Activated CD4-positive, alpha-beta memory T cell treated with anti-CD3 and anti-CD28 coated beads for 36 hours (primary cell): ENCODE results near the gene MYD88. TPM values are rescaled to one million over a fixed set of nuclear protein-coding genes. Genes with fewer than 3 reads are reported as not detected.

Experiments
- CTCF ChIA-PET: fragments of 350-600 bp; sonication (Branson Sonifier 250); formaldehyde crosslinking; loops from one replicate; lab custom pipeline; 2021; ENCODE audit warnings: antibody characterized with exemption, inconsistent platforms; lab: Charles Lee
- POLR2A ChIA-PET: fragments of 350-600 bp; sonication (Branson Sonifier 250); formaldehyde crosslinking; loops from one replicate; lab custom pipeline; 2021; ENCODE audit warnings: antibody characterized with exemption; lab: Charles Lee
- DNase-seq: peaks from one replicate; pipeline ENCODE4 v3.0.0-alpha.2; 2020
- H3K27ac Mint-ChIP-seq: one replicate; pipeline ENCODE4 v1.8.0; 2021; ENCODE audit warnings: mixed read lengths
- H3K27me3 Mint-ChIP-seq: one replicate; pipeline ENCODE4 v1.8.0; 2021; ENCODE audit warnings: mixed read lengths
- H3K36me3 Mint-ChIP-seq: one replicate; pipeline ENCODE4 v1.8.0; 2021; ENCODE audit warnings: mixed read lengths
- H3K4me1 Mint-ChIP-seq: one replicate; pipeline ENCODE4 v1.8.0; 2021; ENCODE audit warnings: low read depth, mixed read lengths
- H3K4me3 Mint-ChIP-seq: one replicate; pipeline ENCODE4 v1.8.0; 2021; ENCODE audit warnings: mild to moderate bottlenecking, mixed read lengths
- H3K9me3 Mint-ChIP-seq: one replicate; pipeline ENCODE4 v1.8.0; 2021; ENCODE audit warnings: mixed read lengths
- intact Hi-C: fragments of 100-400 bp; cut with micrococcal nuclease; formaldehyde crosslinking; loops from one replicate; pipeline ENCODE4 v1.15.1; 2023
- total RNA-seq, 2 experiments: library from RNA; stranded (reverse); gene quantifications; one replicate each; pipeline ENCODE4 v1.2.3, GENCODE V29; 2021

The MYD88 gene
- total RNA-seq, 2 experiments from 2014 or later = 32.3 to 34.8 TPM

- Mint-ChIP-seq H3K36me3 (peaks cover 7% of the 10 kb centered on the region), H3K27ac (no peak overlapping the region), H3K4me3 (no peak overlapping the region), H3K4me1 (peaks cover 80% of the 10 kb centered on the region), H3K9me3 (no peaks in the 10 kb centered on the region), H3K27me3 (no peaks in the 10 kb centered on the region)
- ChIA-PET POLR2A (no interaction called here), CTCF (interaction anchor here (0.5 to 1.4 kb wide), 5 partner anchors 8 to 349 kb away, joined by 3 to 4 read pairs (median 3); partner anchors contain the start of gene XYLB)
- intact Hi-C loops = no loop called here
- no peak for DNase-seq
These were observed 33.2 kb downstream of the MYD88 start for GRCh38 chr3:38171622-38172021.

GRCh38 chr3:38173834-38174418 lies 35.5 kb downstream of the MYD88 start:
- peak; percentile 46 for DNase-seq
- H3K4me1 Mint-ChIP-seq = peaks cover 63% of the 10 kb centered on the region
- no peak overlapping the region for H3K4me3 Mint-ChIP-seq
- intact Hi-C loops = loop anchor here (1.0 kb wide), 1 partner anchor 9 kb away; the partner anchor contains the start of gene OXSR1
- H3K27me3 Mint-ChIP-seq = no peaks in the 10 kb centered on the region
- H3K27ac Mint-ChIP-seq = no peak overlapping the region
- POLR2A ChIA-PET = no interaction called here
- H3K9me3 Mint-ChIP-seq = no peaks in the 10 kb centered on the region
- H3K36me3 Mint-ChIP-seq = peaks cover 4% of the 10 kb centered on the region
- CTCF ChIA-PET = interaction anchor here (1.4 kb wide), 1 partner anchor 11 kb away, joined by 3 read pairs; no protein-coding TSS in a partner anchor

- Mint-ChIP-seq H3K4me3 (no peak overlapping the region), H3K27me3 (no peaks in the 10 kb centered on the region), H3K36me3 (peaks cover 7% of the 10 kb centered on the region), H3K4me1 (peaks cover 39% of the 10 kb centered on the region), H3K27ac (no peak overlapping the region), H3K9me3 (no peaks in the 10 kb centered on the region)
- CTCF ChIA-PET = no interaction called here
- intact Hi-C loops = no loop called here
- POLR2A ChIA-PET = no interaction called here
- DNase-seq = no peak
These were observed 38.7 kb downstream of the MYD88 start for GRCh38 chr3:38177181-38177580.

GRCh38 chr3:38186781-38187180 lies 48.3 kb downstream of the MYD88 start:
- peaks cover 34% of the 10 kb centered on the region for H3K36me3 Mint-ChIP-seq
- POLR2A ChIA-PET = interaction anchor here (1.5 kb wide), 1 partner anchor 22 kb away, joined by 5 read pairs; the partner anchor contains the start of gene OXSR1
- DNase-seq = no peak
- intact Hi-C loops = no loop called here
- no peak overlapping the region for H3K27ac Mint-ChIP-seq
- no peaks in the 10 kb centered on the region for H3K27me3 Mint-ChIP-seq
- CTCF ChIA-PET = no interaction called here
- no peaks in the 10 kb centered on the region for H3K9me3 Mint-ChIP-seq
- no peak overlapping the region for H3K4me3 Mint-ChIP-seq
- peaks cover 14% of the 10 kb centered on the region for H3K4me1 Mint-ChIP-seq

DNA sequence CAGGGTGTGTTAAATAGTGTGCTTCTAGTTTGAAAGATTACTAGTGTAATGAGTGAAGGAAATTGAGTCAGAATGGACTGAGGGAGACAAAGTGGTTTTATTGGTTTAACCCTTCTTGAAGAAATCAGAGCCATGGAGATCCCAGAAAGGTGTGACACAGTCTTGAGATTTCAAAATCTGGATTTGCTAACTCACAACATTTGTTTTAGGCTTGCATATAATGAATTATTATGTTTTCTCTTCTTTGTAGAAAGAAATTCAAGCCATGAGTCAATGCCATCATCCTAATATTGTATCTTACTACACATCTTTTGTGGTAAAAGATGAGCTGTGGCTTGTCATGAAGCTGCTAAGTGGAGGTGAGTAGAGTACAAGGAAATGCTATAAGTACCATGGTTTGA lies 52.0 kb downstream of the MYD88 start:
- intact Hi-C loops = loop anchor here (1.0 kb wide), 1 partner anchor 21 kb away; no protein-coding TSS in a partner anchor
- H3K4me3 Mint-ChIP-seq = no peak overlapping the region
- H3K4me1 Mint-ChIP-seq = peaks cover 11% of the 10 kb centered on the region
- H3K27ac Mint-ChIP-seq = no peak overlapping the region
- H3K27me3 Mint-ChIP-seq = no peaks in the 10 kb centered on the region
- ChIA-PET POLR2A (interaction anchor here (1.1 kb wide), 1 partner anchor 25 kb away, joined by 4 read pairs; the partner anchor contains the start of gene OXSR1), CTCF (interaction anchor here (1.6 kb wide), 1 partner anchor 26 kb away, joined by 5 read pairs; the partner anchor contains the start of gene OXSR1)
- peaks cover 38% of the 10 kb centered on the region for H3K36me3 Mint-ChIP-seq
- no peak for DNase-seq
- no peaks in the 10 kb centered on the region for H3K9me3 Mint-ChIP-seq

Other genes starting within 250 kb of the MYD88 start
- gene VILL, start 147.9 kb upstream of the MYD88 start, total RNA-seq = 10 to 100 TPM in 1 of 2 experiments, 1 to 10 TPM in 1; 9.9 to 11.3 TPM
- gene PLCD1, start 109.0 kb upstream of the MYD88 start, total RNA-seq = 10 to 100 TPM; 17.3 to 17.6 TPM
- 1 to 10 TPM in 1 of 2 experiments, under 1 TPM in 1; 0.70 to 1.1 TPM for gene DLEC1, start 99.5 kb upstream of the MYD88 start, total RNA-seq
- gene ACAA1, start 1.5 kb upstream of the MYD88 start, total RNA-seq = 10 to 100 TPM; 55.5 to 57.7 TPM
- 10 to 100 TPM; 47.5 to 48.5 TPM for gene OXSR1, start 26.9 kb downstream of the MYD88 start, total RNA-seq
- gene SLC22A13, start 127.2 kb downstream of the MYD88 start, total RNA-seq = under 1 TPM in 1 of 2 experiments, not detected in 1; 0.12 TPM
- not detected for gene SLC22A14, start 143.6 kb downstream of the MYD88 start, total RNA-seq
- 1 to 10 TPM; 4.8 to 4.9 TPM for gene XYLB, start 208.1 kb downstream of the MYD88 start, total RNA-seq